GM12801 (cell line): ENCODE results near the gene DIO2.

Source experiments
- CTCF ChIP-seq: IDR thresholded peaks from one replicate; pipeline ENCODE4 v1.5.1; 2011; ENCODE audit warnings: control low read depth; ENCODE audit not compliant: insufficient read length; ENCODE audit errors: extremely low read depth

Gene DIO2

GRCh38 chr14:80211153-80212022, at the start of gene DIO2:
DIO2 (minus strand) TSS chr14:80211504; CDS start chr14:80211472, 32 bp downstream.
- TF ChIP-seq CTCF, result no peak

- no peak for TF ChIP-seq CTCF
Measured at GRCh38 chr14:80260645-80261044, 49.3 kb upstream of the DIO2 start.

GRCh38 chr14:80239631-80240030, 28.3 kb upstream of the DIO2 start:
- TF ChIP-seq CTCF, result no peak

GRCh38 chr14:80237143-80237542, 25.8 kb upstream of the DIO2 start:
- no peak for TF ChIP-seq CTCF

- no peak for TF ChIP-seq CTCF
Measured at GRCh38 chr14:80233470-80234089, 22.3 kb upstream of the DIO2 start.

- TF ChIP-seq CTCF, result no peak
Measured at GRCh38 chr14:80231702-80232101, 20.4 kb upstream of the DIO2 start.

GRCh38 chr14:80223696-80224465, 12.6 kb upstream of the DIO2 start:
- TF ChIP-seq CTCF, result no peak
